A549 (cell line): ENCODE data around the gene SCG2. TPM values are rescaled to one million over a fixed set of nuclear protein-coding genes. Genes with fewer than 3 reads are reported as not detected.

Source experiments
- ATAC-seq, 2 experiments: fragments of 200-7000 bp in 1 of 2; fragments of >200 bp in 1 of 2; cut with Nextera tagmentation in 1 of 2; cut with Tn5 transposase in 1 of 2; 3 replicates each; pipeline versions ENCODE4 v1.8.0 to v1.9.1; 2018 to 2020; ENCODE audit warnings: mild to moderate bottlenecking in 1 of 2, moderate library complexity in 1 of 2
- CTCF ChIA-PET: fragments of 300-600 bp; sonication (Branson Sonifier 250); formaldehyde crosslinking; extraction: SDS; loops from one replicate; lab custom pipeline; 2021; ENCODE audit warnings: antibody characterized with exemption, inconsistent platforms; lab: Yijun Ruan, JAX
- POLR2A ChIA-PET: fragments of 350-600 bp; formaldehyde crosslinking; extraction: SDS; loops from one replicate; lab custom pipeline; 2021; ENCODE audit warnings: antibody characterized with exemption, inconsistent platforms; lab: Yijun Ruan, JAX
- DNase-seq, 2 experiments: peaks; one replicate each; pipeline versions ENCODE4 v3.0.0 to v3.0.0-alpha.2; 2011 to 2016; ENCODE audit warnings: low read depth in 1 of 2, low spot score in 1 of 2
- FAIRE-seq: peaks from 2 replicates; lab custom pipeline; 2011; peaks lifted over from hg19 to GRCh38; lab: Jason Lieb, UNC
- H3K27ac ChIP-seq, 2 experiments: fragments of >200 bp; sonication (Bioruptor Twin); formaldehyde crosslinking; 3 replicates each; pipeline ENCODE4 v1.5.1; 2016 to 2017
- H3K4me1 ChIP-seq: fragments of >200 bp; sonication (Bioruptor Twin); formaldehyde crosslinking; 3 replicates; pipeline ENCODE4 v1.6.1; 2016
- H3K4me2 ChIP-seq: fragments of >200 bp; sonication (Bioruptor Twin); formaldehyde crosslinking; 3 replicates; pipeline ENCODE4 v1.6.1; 2016
- H3K4me3 ChIP-seq: fragments of >200 bp; sonication (Bioruptor Twin); formaldehyde crosslinking; 3 replicates; pipeline ENCODE4 v1.5.1; 2016
- H3K9me3 ChIP-seq: fragments of >200 bp; sonication (Bioruptor Twin); formaldehyde crosslinking; 3 replicates; pipeline ENCODE4 v1.6.1; 2016
- ATOH8 ChIP-seq: fragments of 250-450 bp; sonication (Bioruptor Pico); IDR thresholded peaks from 2 replicates; pipeline ENCODE4 v1.5.0; 2020; ENCODE audit warnings: low read depth, mild to moderate bottlenecking, moderate library complexity
- CHD2 ChIP-seq: fragments of 150-350 bp; IDR thresholded peaks from 2 replicates; pipeline ENCODE4 v1.6.1; 2014; ENCODE audit warnings: low read length; ENCODE audit not compliant: partially characterized antibody
- CHD4 ChIP-seq: fragments of 200-600 bp; sonication (generic); IDR thresholded peaks from 2 replicates; pipeline ENCODE4 v1.6.1; 2016; ENCODE audit warnings: antibody characterized with exemption, mild to moderate bottlenecking, borderline replicate concordance
- E2F6 ChIP-seq: IDR thresholded peaks from 2 replicates; pipeline ENCODE4 v1.6.1; 2012; ENCODE audit warnings: low read depth, borderline replicate concordance
- EHMT2 ChIP-seq: fragments of 200-600 bp; sonication (generic); IDR thresholded peaks from 2 replicates; pipeline ENCODE4 v1.6.1; 2016; ENCODE audit warnings: antibody characterized with exemption, low read depth, mild to moderate bottlenecking, moderate library complexity
- FOSL2 ChIP-seq, 2 experiments: fragments of 450-650 bp in 1 of 2; fragments of >200 bp in 1 of 2; sonication (Bioruptor Twin) in 1 of 2; formaldehyde crosslinking; IDR thresholded peaks; 2 replicates each; pipeline versions ENCODE4 v1.5.0 to v1.6.1; 2016 to 2020; ENCODE audit warnings: mild to moderate bottlenecking in 1 of 2, moderate library complexity in 1 of 2
- HES2 ChIP-seq: fragments of >200 bp; sonication (Bioruptor Twin); formaldehyde crosslinking; IDR thresholded peaks from 2 replicates; pipeline ENCODE4 v1.6.1; 2016
- HEYL ChIP-seq: fragments of 250-450 bp; sonication (Bioruptor Pico); IDR thresholded peaks from 2 replicates; pipeline ENCODE4 v1.8.0; 2021; ENCODE audit warnings: mild to moderate bottlenecking, moderate library complexity
- HMGXB4 ChIP-seq: fragments of 250-450 bp; sonication (Bioruptor Pico); IDR thresholded peaks from 2 replicates; pipeline ENCODE4 v1.5.0; 2021; ENCODE audit warnings: mild to moderate bottlenecking, moderate library complexity, borderline replicate concordance
- HOXB5 ChIP-seq: fragments of 250-450 bp; sonication (Bioruptor Pico); IDR thresholded peaks from 2 replicates; pipeline ENCODE4 v1.5.0; 2020; ENCODE audit warnings: mild to moderate bottlenecking, moderate library complexity
- KDM1A ChIP-seq: fragments of 200-600 bp; sonication (generic); IDR thresholded peaks from 2 replicates; pipeline ENCODE4 v1.6.1; 2016; ENCODE audit warnings: low read depth, mild to moderate bottlenecking
- KDM5A ChIP-seq: fragments of 200-600 bp; sonication (generic); IDR thresholded peaks from 2 replicates; pipeline ENCODE4 v1.6.1; 2016; ENCODE audit warnings: antibody characterized with exemption, mild to moderate bottlenecking
- MAX ChIP-seq: IDR thresholded peaks from 2 replicates; pipeline ENCODE4 v1.6.1; 2012
- MYC ChIP-seq: IDR thresholded peaks from 2 replicates; pipeline ENCODE4 v1.6.1; 2012; ENCODE audit warnings: mild to moderate bottlenecking, inconsistent platforms, low read length, improper control_type of control experiment, borderline replicate concordance
- NPAS2 ChIP-seq: fragments of 250-450 bp; sonication (Bioruptor Pico); IDR thresholded peaks from 2 replicates; pipeline ENCODE4 v1.8.0; 2022; ENCODE audit warnings: mild to moderate bottlenecking, moderate library complexity, borderline replicate concordance
- NR3C1 ChIP-seq: fragments of >200 bp; sonication (Bioruptor Twin); formaldehyde crosslinking; IDR thresholded peaks from 3 replicates; pipeline ENCODE4 v1.6.1; 2017
- PBX3 ChIP-seq: IDR thresholded peaks from 2 replicates; pipeline ENCODE4 v1.6.1; 2012
- RAD21 ChIP-seq, 2 experiments: fragments of >200 bp in 1 of 2; sonication (Bioruptor Twin) in 1 of 2; formaldehyde crosslinking in 1 of 2; IDR thresholded peaks in 1 of 2; conservative IDR thresholded peaks in 1 of 2; 2 replicates in 1 of 2; 3 replicates in 1 of 2; pipeline ENCODE4 v1.6.1; 2012 to 2018; ENCODE audit warnings: inconsistent platforms in 1 of 2
- SREBF2 ChIP-seq: fragments of 450-650 bp; IDR thresholded peaks from 2 replicates; pipeline ENCODE4 v1.6.1; 2014; ENCODE audit warnings: mild to moderate bottlenecking, moderate library complexity
- TFCP2L1 ChIP-seq: fragments of 250-450 bp; sonication (Bioruptor Pico); IDR thresholded peaks from 2 replicates; pipeline ENCODE4 v1.5.0; 2021; ENCODE audit warnings: mild to moderate bottlenecking
- USF2 ChIP-seq: fragments of 450-650 bp; IDR thresholded peaks from 2 replicates; pipeline ENCODE4 v1.6.1; 2014; ENCODE audit warnings: antibody characterized with exemption
- ZC3H11A ChIP-seq: fragments of 450-650 bp; IDR thresholded peaks from 2 replicates; pipeline ENCODE4 v1.6.1; 2014; ENCODE audit warnings: antibody characterized with exemption, mild to moderate bottlenecking
- ZNF302 ChIP-seq: fragments of 250-450 bp; sonication (Bioruptor Pico); IDR thresholded peaks from 2 replicates; pipeline ENCODE4 v1.9.0; 2021; ENCODE audit warnings: inconsistent platforms, mild to moderate bottlenecking, moderate library complexity
- WGBS: methylation state at CpG from one replicate; pipeline ENCODE4 v1.1.6; 2017; ENCODE audit errors: missing lambda C conversion rate; 5-methylcytosine and 5-hydroxymethylcytosine counted together
- polyA plus RNA-seq, 4 experiments: library from polyadenylated mRNA; depleted of rRNA in 3 of 4; stranded (reverse); fragments of >200 nt; fragmentation: RNase III in 1 of 4; extraction: RNeasy Plus Mini Kit Qiagen cat#74134 plus additional on column Dnase treatment in 1 of 4; gene quantifications; 2 replicates in 3 of 4; 3 replicates in 1 of 4; pipeline ENCODE4 v1.2.3, GENCODE V29; 2011 to 2017

The SCG2 gene
- polyA plus RNA-seq, 2 of the 4 experiments (the other 2 are of a cell fraction): 0.84 to 10.2 TPM

GRCh38 chr2:223621901-223622300, 19.7 kb upstream of the SCG2 start (continued):
- no peak for TF ChIP-seq CHD2
- no peak for TF ChIP-seq EHMT2
- no peak for TF ChIP-seq ZNF302 (CRISPR knock-in tag)
- TF ChIP-seq ATOH8 (CRISPR knock-in tag): no peak
- no peak for TF ChIP-seq CHD4
- no peak for TF ChIP-seq ZC3H11A
- TF ChIP-seq NPAS2 (CRISPR knock-in tag): no peak
- no peak for TF ChIP-seq MYC
- TF ChIP-seq E2F6: no peak
- TF ChIP-seq, all 56 proteins: peak for 0

- WGBS: 90% methylated on average over 7 of the region's 7 CpGs
- no peak overlapping the region for H3K4me2 ChIP-seq
- POLR2A ChIA-PET: no interaction called here
- DNase-seq: no peak
- H3K4me3 ChIP-seq: no peak overlapping the region
- no peak overlapping the region for H3K27ac ChIP-seq
- no peak for FAIRE-seq
- no peaks in the 10 kb centered on the region for H3K4me1 ChIP-seq
- no peaks in the 10 kb centered on the region for H3K9me3 ChIP-seq
- no peak; a peak in 1 of 6 replicates for ATAC-seq
- no peak for TF ChIP-seq NR3C1
- TF ChIP-seq NPAS2 (CRISPR knock-in tag): no peak
- TF ChIP-seq KDM1A: no peak
- CTCF ChIA-PET: interaction anchor here (1.6 kb wide), 1 partner anchor 17 kb away, joined by 4 read pairs; the partner anchor contains the start of gene SCG2
These were observed 17.4 kb upstream of the SCG2 start for GRCh38 chr2:223619486-223620129.

GRCh38 chr2:223618172-223619035, 16.2 kb upstream of the SCG2 start:
- ChIA-PET CTCF (no interaction called here), POLR2A (no interaction called here)
- ATAC-seq: no peak
- H3K27ac ChIP-seq: no peak overlapping the region
- peaks cover 11% of the 10 kb centered on the region for H3K4me1 ChIP-seq
- no peak for FAIRE-seq
- H3K4me2 ChIP-seq: no peak overlapping the region
- no peak overlapping the region for H3K4me3 ChIP-seq
- TF ChIP-seq MAX: no peak
- TF ChIP-seq NPAS2 (CRISPR knock-in tag): no peak
- TF ChIP-seq RAD21 (conservative IDR thresholded peaks at IDR 0.05 in 1 of 2, IDR thresholded peaks at IDR 0.05 in 1 of 2): peak in 1 of 2 experiments; percentile 23; a peak in 1 of 5 replicates
- 63% methylated on average over 13 of the region's 13 CpGs for WGBS
- no peak for DNase-seq
- no peaks in the 10 kb centered on the region for H3K9me3 ChIP-seq

GRCh38 chr2:223614534-223614933, 12.4 kb upstream of the SCG2 start:
- Histone ChIP-seq H3K9me3 (no peaks in the 10 kb centered on the region), H3K4me3 (no peak overlapping the region), H3K4me1 (peaks cover 20% of the 10 kb centered on the region), H3K4me2 (no peak overlapping the region; the same call in 2 of the 3 replicates), H3K27ac (peak overlapping the region; percentile 77 to 85; a peak in 4 of 6 replicates)
- ATAC-seq (no peak), DNase-seq (no peak), FAIRE-seq (no peak)
- WGBS: 80% methylated on average over 1 of the region's 1 CpG
- CTCF ChIA-PET: interaction anchor here (0.7 kb wide), 1 partner anchor 183 kb away, joined by 3 read pairs; no protein-coding TSS in a partner anchor
- POLR2A ChIA-PET: no interaction called here
- TF ChIP-seq KDM5A (no peak), USF2 (no peak), HMGXB4 (CRISPR knock-in tag) (no peak), HOXB5 (CRISPR knock-in tag) (no peak), TFCP2L1 (no peak), HES2 (no peak), HEYL (CRISPR knock-in tag) (no peak), PBX3 (no peak), SREBF2 (no peak), FOSL2 (IDR thresholded peaks at IDR 0.05) (no peak), FOSL2 (CRISPR knock-in tag; IDR thresholded peaks at IDR 0.05) (no peak)
